ENCODE data around the gene TMEFF1.
"Not testable (repeated sequence)": the region's sequence is repeated elsewhere in the genome, so short reads cannot be mapped to it uniquely, and the experiment has no call there.

The TMEFF1 gene

DNA sequence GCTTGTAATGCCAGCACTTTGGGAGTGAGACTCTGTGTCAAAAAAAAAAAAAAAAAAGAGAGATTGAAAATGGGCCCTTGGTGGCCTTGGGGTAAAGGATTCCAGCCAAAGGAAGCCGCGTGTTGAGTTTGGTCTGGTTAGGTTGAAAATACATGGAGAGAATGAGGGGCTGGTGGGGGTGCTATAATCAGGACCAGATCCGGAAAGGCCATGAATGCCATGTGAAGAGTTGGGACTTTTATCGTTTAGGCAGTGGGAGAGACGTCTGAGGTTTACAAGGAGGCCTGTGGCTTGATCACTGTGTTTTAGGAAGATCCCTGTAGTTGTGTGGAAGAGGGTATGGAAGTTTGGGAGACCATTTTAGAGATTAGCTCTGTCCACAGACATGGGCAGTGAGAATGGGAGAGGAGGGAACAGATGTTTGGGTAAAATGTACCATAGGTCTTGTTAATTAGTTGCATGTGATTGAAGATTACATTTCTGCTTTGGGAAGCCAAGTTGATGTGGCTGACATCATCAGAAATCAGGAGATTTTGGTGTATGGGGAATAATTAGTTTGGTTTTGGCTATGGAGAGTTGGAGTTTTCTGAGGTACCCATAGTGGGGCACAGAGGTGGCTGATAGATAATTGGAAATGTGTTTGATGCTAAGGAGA is 42.5 kb upstream of the TMEFF1 start:
- no peak overlapping the region for H3K27ac ChIP-seq
- H3K4me3 ChIP-seq = no peak overlapping the region
- DNase-seq (ENCODE audit: low spot score) = no peak
- TF ChIP-seq CTCF (IDR thresholded peaks at IDR 0.05) = no peak

- no peak for DNase-seq (ENCODE audit: low spot score)
- no peak overlapping the region for H3K27ac ChIP-seq
- no peak for TF ChIP-seq CTCF (IDR thresholded peaks at IDR 0.05)
- no peak overlapping the region for H3K4me3 ChIP-seq
Measured at GRCh38 chr9:100431886-100432285, 41.1 kb upstream of the TMEFF1 start.

DNA sequence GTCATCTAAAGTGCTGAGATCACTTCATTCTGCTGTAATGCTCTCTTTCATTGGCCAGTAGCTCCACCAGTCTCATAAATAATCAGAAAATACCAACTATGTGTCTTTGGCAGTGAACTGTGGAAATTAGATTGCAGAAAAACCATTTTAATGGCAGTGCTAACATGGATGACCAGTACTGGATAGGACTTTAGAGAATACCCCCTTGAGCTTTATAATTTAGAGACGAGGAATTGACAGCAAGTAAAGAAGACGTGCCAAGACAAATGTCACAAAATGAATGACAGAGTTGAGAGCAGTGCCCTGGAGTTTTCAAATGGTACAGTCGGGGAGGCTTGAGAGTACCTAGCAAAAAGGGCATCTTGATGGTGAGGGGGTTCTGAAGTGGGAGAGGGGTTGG is 40.2 kb upstream of the TMEFF1 start:
- Histone ChIP-seq H3K27ac (no peak overlapping the region), H3K4me3 (no peak overlapping the region)
- no peak for DNase-seq (ENCODE audit: low spot score)
- TF ChIP-seq CTCF (IDR thresholded peaks at IDR 0.05) = no peak

DNA sequence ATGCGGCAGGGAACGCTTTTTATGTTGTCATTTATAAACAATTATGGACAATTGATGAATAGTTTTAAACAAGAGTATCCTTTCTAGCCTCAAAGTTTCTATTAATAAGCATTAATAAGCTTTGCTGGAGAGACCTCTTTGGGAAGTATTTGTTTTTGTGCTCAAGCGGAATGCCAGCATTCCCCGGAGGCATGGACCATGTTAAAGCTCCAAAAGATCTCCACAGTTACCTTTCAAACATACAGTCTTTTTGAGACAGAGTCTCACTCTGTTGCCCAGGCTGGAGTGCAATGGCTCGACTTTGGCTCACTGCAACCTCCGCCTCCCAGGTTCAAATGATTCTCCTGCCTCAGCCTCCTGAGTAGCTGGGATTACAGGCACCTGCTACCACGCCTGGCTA is 36.4 kb upstream of the TMEFF1 start:
- no peak for DNase-seq (ENCODE audit: low spot score)
- Histone ChIP-seq H3K4me3 (no peak overlapping the region), H3K27ac (no peak overlapping the region)
- TF ChIP-seq CTCF (IDR thresholded peaks at IDR 0.05) = no peak

- DNase-seq (ENCODE audit: low spot score) = no peak
- peak; percentile 87 for TF ChIP-seq CTCF (IDR thresholded peaks at IDR 0.05)
- Histone ChIP-seq H3K4me3 (no peak overlapping the region), H3K27ac (no peak overlapping the region)
Measured at GRCh38 chr9:100437860-100438805, 34.8 kb upstream of the TMEFF1 start.

GRCh38 chr9:100440071-100440470 is 32.9 kb upstream of the TMEFF1 start:
- no peak for TF ChIP-seq CTCF (IDR thresholded peaks at IDR 0.05)
- H3K4me3 ChIP-seq = no peak overlapping the region
- H3K27ac ChIP-seq = no peak overlapping the region
- no peak for DNase-seq (ENCODE audit: low spot score)

DNA sequence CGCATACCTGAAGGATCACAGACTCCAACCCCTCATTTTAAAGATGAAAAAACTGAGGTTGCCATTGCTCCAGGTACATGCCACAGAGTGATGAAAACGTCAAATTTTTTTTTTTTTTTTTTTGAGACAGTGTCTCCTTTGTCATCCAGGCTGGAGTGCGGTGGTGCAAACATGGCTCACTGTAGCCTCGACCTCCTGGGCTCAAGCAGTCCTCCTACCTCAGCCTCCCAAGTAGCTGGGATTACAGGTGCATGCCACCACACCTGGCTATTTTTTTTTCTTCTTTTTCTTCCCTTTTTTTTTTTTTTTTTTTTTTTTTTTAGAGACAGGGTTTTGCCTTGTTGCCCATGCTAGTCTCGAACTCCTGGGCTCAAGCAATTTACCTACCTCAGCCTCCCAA is 32.5 kb upstream of the TMEFF1 start:
- not testable (repeated sequence) for H3K4me3 ChIP-seq; DNase-seq (ENCODE audit: low spot score); H3K27ac ChIP-seq

Measured in coronary artery (tissue), 2 donors.